A673 (cell line): ENCODE measurements around the gene FAHD2A.

Source experiments
- CTCF ChIP-seq: fragments of 300-800, 200-600 bp; sonication (generic); conservative IDR thresholded peaks from 2 replicates; pipeline ENCODE4 v1.5.1; 2017; ENCODE audit warnings: low read depth, mild to moderate bottlenecking, antibody characterized with exemption, low read length, moderate library complexity, mixed read lengths
- EZH2 ChIP-seq: fragments of 200-600 bp; sonication (generic); IDR thresholded peaks from 2 replicates; pipeline ENCODE4 v1.6.1; 2017; ENCODE audit warnings: borderline replicate concordance, low read depth, mild to moderate bottlenecking, mixed read lengths, antibody characterized with exemption, low read length; ENCODE audit not compliant: poor library complexity, severe bottlenecking

GRCh38 chr2:95376311-95377215, 25.9 kb upstream of the FAHD2A start:
- TF ChIP-seq CTCF (no peak), EZH2 (no peak)
